EL (cell line): ENCODE measurements around the gene HERC4.
A peak's percentile ranks its signal among the peaks of the same experiment; 100 is the strongest.

ENCODE experiments used
- DNase-seq: peaks from one replicate; pipeline ENCODE4 v3.0.0-alpha.2; 2016

The HERC4 gene, protein sequence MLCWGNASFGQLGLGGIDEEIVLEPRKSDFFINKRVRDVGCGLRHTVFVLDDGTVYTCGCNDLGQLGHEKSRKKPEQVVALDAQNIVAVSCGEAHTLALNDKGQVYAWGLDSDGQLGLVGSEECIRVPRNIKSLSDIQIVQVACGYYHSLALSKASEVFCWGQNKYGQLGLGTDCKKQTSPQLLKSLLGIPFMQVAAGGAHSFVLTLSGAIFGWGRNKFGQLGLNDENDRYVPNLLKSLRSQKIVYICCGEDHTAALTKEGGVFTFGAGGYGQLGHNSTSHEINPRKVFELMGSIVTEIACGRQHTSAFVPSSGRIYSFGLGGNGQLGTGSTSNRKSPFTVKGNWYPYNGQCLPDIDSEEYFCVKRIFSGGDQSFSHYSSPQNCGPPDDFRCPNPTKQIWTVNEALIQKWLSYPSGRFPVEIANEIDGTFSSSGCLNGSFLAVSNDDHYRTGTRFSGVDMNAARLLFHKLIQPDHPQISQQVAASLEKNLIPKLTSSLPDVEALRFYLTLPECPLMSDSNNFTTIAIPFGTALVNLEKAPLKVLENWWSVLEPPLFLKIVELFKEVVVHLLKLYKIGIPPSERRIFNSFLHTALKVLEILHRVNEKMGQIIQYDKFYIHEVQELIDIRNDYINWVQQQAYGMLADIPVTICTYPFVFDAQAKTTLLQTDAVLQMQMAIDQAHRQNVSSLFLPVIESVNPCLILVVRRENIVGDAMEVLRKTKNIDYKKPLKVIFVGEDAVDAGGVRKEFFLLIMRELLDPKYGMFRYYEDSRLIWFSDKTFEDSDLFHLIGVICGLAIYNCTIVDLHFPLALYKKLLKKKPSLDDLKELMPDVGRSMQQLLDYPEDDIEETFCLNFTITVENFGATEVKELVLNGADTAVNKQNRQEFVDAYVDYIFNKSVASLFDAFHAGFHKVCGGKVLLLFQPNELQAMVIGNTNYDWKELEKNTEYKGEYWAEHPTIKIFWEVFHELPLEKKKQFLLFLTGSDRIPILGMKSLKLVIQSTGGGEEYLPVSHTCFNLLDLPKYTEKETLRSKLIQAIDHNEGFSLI

GRCh38 chr10:68074775-68075549, at the start of gene HERC4:
TSS of gene HERC4 (minus strand) at chr10:68075283. CDS start at chr10:68073108, 2,175 bp downstream.
- peak; percentile 95 for DNase-seq

GRCh38 chr10:68124718-68125117, 49.6 kb upstream of the HERC4 start:
- DNase-seq, result no peak

DNA sequence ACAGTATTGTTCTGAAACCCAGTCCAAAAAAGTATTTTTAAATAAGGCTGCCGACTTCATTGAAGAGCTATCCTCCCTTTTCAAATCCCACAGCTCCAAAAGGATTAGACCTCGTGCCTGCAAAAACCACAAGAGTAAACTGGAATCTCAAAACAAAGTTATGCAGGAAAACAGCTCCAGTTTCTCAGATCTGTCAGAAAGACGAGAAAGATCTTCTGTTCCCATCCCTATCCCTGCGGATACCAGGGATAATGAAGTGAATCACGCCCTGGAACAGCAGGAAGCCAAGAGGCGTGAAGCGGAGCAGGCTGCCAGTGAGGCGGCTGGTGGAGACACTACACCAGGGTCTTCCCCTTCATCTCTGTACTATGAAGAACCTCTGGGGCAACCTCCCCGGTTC, 46.8 kb upstream of the HERC4 start:
- DNase-seq, result no peak

GRCh38 chr10:68121020-68121743, 46.1 kb upstream of the HERC4 start:
- no peak for DNase-seq

GRCh38 chr10:68118657-68119056, 43.6 kb upstream of the HERC4 start:
- no peak for DNase-seq

- no peak for DNase-seq
Measured at GRCh38 chr10:68112837-68113236, 37.8 kb upstream of the HERC4 start.

DNA sequence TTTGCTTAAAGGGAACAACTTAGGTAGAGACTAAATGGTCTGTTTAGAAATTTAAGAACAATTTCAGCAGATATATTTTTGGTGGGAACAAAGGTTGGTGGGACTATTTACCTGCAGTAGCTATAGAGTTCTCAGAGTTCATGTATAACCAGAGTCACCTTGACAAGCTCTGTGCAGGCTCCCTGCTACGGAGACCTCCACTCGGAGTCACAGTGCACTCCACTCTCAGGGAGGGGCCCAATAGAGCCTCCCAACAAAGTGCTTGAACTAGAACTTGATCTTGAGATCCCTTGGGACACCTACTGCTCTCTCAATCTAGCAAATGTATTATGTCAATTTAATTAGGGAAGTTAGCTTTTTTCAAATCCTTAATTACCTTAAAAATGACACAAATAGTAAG, 36.5 kb upstream of the HERC4 start:
- no peak for DNase-seq

DNA sequence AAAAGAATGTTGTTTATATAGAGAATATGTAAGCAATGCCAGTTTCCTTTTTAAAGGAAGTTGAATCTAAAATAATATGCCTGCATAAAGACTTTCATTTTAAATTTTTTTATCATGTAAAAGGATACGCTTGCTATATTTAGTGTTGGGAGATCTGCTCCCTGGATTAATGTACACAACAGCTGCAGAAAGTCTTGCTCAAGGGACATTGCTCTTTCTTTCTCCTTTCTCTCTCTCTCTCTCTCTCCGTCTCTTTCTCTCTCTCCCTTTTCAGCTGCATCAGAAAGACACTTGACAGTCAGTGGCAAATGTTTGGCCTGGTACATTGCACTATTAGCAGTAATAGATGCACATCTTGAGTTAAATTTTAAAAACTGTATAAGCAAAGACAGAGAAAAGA, 34.9 kb upstream of the HERC4 start:
- no peak for DNase-seq

GRCh38 chr10:68109331-68109730, 34.2 kb upstream of the HERC4 start, which contains the start of gene MYPN:
TSS of gene MYPN (plus strand) at chr10:68109488. CDS start at chr10:68121439, 11,951 bp downstream.
- DNase-seq, result no peak

DNA sequence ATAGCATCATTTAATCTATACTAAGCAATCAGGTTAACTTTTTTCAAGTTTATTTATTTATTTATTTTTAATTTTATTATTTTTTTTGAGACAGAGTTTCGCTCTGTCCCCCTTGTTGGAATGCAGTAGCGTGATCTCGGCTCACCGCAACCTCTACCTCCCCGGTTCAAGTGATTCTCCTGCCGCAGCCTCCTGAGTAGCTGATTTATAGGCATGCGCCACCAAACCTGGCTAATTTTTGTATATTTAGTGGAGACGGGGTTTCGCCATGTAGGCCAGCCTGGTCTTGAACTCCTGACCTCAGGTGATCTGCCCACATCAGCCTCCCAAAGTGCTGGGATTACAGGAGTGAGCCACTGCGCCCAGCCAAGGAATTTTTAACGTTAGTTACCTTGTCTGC, 33.6 kb upstream of the HERC4 start:
- no peak for DNase-seq

DNA sequence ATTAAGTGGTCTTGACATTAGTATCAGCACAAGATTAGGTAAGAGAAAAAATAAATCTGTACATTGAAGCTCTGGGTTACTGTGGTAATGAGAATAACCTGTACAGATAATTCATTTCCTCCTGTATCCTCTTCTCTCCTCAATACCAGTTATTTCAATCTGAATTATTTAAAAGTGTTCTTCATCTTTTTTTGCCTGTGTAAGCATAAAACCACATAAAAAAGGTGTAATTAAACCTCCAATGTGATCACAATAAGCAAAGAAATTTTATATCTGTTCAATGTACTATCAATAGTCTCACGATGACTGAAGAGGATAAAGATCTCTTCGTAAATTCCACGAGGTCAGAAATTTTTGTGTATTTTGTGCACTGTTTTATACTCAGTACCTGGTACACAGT, 33.0 kb upstream of the HERC4 start:
- no peak for DNase-seq

GRCh38 chr10:68107651-68108050, 32.6 kb upstream of the HERC4 start:
- no peak for DNase-seq

GRCh38 chr10:68106656-68107055, 31.6 kb upstream of the HERC4 start:
- peak; percentile 96 for DNase-seq

DNA sequence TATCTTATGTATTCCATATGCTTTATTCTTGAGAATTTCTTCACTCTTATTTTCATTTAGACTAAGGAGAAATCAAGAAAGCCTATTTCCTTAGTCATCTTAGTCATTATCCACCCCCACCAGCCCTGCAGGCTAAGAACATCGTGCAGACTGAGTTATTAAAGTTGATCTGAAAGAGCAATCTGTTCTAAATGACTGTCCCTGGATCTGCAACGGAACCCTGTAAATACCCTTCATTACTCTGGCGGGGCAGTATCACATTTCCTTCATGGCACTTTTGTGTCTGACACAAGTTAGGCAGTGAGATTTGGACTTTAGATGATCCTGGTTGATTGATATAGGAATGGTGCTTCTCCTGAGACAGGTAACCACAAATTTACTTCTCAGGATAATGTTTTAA, 30.7 kb upstream of the HERC4 start:
- DNase-seq, result peak; percentile 90

DNA sequence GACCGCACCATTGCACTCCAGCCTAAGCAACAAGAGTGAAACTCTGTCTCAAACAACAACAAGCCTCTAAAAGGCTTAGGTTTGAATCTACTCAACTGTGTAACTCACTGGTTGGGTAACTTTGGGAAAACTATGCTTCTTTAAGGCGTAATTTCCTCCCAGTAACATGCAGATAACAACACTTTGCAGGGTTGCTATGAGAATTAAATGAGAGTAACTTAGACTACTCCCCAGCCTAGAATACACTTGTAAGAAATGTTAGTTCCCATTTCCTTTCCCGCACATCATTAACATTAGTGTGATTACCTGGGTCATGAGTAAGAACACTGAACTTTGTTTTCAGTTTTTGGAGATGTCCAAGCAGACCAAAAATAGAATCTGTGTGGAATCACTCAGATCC, 28.8 kb upstream of the HERC4 start:
- no peak for DNase-seq

GRCh38 chr10:68103261-68103878, 28.3 kb upstream of the HERC4 start:
- peak; percentile 32 for DNase-seq

DNA sequence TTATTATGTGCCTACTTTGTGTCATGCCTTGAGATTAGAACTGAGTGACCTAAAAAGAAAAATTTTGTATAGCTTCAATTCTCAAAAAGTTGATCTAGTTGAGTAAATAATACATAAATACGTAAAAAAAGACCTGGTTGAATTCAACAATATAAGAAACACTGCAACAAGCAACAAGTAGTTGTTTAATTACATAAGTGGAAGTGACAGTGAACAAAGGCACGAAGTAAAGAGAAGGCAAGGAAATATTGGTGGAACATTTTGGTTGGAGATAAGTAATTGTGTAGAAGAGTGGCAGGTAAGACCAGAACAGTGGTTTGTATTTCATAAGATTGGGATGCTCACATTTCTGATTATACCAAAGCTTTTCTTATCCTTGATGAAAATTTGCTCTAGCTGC, 26.0 kb upstream of the HERC4 start:
- DNase-seq, result no peak

GRCh38 chr10:68099736-68100135, 24.7 kb upstream of the HERC4 start:
- peak; percentile 87 for DNase-seq

DNA sequence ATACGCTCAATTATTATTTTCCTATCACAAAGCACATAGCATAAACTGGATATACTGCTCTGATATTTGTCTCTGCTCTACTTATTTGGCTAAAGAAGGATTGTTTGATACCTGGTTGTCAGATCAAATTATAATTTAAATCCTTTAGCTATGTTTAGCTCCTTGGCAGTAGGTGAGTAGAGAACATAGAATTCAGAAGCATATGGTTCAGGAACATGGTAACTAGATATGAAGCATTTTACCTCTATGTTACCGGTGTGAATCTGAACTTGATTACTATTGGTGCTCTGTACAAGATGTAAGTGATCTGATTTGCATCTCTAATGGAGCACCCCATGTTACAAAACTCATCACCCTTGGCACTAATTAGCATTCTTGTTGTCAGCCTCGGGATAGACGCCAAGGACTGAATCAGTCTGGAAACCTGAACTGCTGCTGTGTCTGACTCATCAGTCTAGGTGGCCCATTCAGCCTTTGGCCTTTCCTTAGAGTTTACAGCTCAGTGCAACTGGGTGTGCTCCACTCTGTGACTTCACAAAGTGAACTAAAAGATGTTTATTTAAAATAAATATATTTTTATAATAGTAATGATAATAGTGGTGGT, 21.9 kb upstream of the HERC4 start:
- peak; percentile 91 for DNase-seq

DNA sequence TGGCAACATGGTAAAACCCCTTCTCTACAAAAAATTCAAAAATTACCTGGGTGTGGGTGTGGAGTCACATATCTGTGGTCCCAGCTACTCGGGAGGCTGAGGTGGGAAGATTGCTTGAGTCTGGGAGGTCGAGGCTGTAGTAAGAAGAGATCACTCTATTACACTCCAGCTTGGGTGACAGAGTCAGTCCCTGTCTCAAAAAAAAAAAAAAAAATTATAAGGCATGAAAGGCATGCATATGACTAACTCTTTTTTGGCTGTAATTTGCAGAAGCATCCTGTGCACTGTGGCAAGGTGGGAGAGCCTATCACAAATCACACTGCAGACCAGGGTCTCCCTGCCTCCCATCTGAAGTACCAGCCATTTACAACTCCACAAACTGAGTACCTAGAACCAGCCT, 20.1 kb upstream of the HERC4 start:
- DNase-seq, result peak; percentile 86

GRCh38 chr10:68092512-68092911, 17.4 kb upstream of the HERC4 start:
- no peak for DNase-seq
